Cardiac septum (tissue), 1 donor: ENCODE results near the gene ARID1B. TPM values are rescaled to one million over a fixed set of nuclear protein-coding genes. Genes with fewer than 3 reads are reported as not detected.

Source experiments
- DNase-seq: peaks from one replicate; pipeline ENCODE4 v3.0.0-alpha.2; 2020; ENCODE audit warnings: low spot score
- intact Hi-C: fragments of 100-400 bp; cut with DNase I; formaldehyde crosslinking; loops from one replicate; pipeline ENCODE4 v1.14.0; 2022
- total RNA-seq: library from RNA; stranded (reverse); fragmentation: NEBNext Ultra II Directional; extraction: Animal tissue kit (Norgen Biotek cat#: 25700); gene quantifications from one replicate; pipeline ENCODE4 v1.2.1, GENCODE V29; 2021
- donor health status: DM: no; HTN: no; CAD: no.

Gene ARID1B
- total RNA-seq, 1 donor from 2014 or later, result 61.1 TPM

DNA sequence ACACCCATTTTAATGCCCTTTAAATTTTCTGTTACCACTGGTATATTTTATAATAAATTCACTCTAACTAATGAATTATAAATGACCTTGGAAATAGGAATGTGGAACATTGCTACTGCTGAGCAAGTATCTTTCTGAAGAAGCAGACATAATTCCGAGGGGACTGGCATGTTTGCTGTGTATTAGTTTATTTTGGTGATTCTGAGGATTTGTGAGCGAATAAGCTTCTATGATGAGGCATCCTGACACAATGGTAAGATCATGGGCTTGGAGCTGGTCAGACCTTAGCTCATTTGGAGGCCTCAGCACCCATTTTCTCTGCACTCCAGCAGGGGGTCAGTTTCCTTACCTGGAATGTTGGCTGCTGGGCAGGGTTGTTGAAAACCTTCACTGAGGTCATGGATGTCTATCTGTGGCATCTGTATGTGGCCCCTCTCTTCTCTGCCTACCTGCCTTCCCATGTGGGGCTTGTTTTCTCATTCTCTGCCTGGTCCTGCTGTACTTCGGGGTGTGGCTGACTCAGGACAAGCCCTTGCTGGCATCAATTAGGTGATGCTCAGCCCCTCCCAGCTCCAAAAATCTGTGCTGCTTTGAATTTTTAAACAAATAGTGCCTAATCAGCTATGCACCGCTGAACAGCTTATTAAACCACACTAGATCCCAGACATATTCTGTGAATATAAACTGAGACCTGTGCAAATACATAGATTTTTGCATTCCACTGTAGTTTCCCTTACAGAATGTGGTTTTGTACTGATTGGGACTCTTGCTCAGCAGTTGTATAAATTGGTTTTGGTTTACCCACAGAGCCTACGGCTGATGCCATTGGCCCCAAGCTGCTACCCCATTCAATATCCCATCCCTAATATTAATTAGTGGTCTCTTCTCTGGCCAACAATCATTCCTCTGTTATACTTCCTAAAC is 10.7 kb downstream of the ARID1B start:
- DNase-seq, result no peak
- intact Hi-C loops, result loop anchor here (5.0 kb wide), 2 partner anchors 64 to 79 kb away; no protein-coding TSS in a partner anchor

DNA sequence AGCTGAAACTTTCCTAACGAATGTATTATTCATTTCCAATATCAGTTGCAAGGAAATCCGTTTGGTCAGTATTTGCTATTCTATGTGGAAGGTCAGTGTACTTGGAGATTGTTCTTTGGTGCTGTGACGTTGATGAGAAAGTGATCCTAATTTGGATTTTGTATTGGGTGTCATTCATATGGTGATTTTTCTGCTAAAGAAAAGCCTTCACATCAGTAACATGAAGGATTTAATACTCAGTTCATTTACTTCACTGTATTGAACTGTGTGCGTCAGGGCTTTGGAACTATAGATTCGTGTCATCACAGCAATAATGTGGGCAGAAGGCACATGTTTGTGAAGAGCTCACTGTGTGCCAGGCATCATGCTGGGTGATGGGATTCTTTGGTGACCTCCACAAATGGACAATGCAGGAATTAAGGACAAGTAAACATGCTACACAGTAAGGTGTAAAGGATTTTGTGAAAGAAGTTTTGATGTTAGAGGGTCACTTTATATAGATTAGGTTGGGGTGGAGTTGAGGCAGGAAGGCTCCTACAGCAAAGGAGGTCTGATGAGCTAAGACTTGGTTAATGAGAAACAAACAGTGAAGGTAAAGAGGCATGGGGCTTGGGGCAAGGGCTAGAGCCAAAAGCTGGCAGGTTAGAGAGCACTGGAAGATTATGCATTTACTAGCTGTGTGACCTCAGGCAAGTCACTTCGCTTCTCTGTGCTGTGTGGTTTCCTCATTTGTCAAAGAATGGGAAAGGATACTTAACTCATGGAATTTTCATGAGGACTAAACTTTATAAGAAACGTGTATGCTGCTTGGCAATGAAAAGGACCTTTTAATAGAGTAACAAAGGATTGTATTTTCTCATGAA is 12.1 kb downstream of the ARID1B start:
- intact Hi-C loops, result loop anchor here (5.0 kb wide), 2 partner anchors 63 to 78 kb away; no protein-coding TSS in a partner anchor
- no peak for DNase-seq

DNA sequence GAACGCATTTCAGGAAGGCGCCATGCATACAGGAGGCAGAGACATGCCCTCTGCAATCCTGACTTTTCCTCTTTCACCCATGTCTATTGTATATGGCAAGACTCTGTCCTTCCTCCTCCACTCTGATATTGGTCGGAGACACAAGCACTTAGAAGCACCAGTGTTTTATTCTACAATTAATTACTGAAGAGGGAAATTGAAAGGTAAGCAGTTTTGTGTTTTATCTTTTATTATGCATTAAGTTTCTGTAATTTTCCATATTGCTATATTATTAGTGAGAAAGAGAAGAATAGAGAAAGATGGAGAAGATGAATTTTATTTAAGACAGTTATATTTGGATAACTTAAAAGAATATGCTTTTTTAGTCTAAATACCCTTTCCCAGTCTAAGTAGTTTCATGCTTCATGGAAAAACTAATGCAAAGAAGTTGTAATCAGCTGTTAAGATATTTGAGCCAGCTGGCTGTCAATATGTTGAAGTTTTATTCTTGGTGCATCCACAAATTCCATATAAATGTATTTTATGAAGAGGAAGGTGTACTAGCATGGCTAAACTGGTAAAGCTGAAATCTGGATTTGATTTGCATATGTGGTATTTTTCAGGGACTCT is 13.6 kb downstream of the ARID1B start:
- intact Hi-C loops, result no loop called here
- DNase-seq, result no peak

DNA sequence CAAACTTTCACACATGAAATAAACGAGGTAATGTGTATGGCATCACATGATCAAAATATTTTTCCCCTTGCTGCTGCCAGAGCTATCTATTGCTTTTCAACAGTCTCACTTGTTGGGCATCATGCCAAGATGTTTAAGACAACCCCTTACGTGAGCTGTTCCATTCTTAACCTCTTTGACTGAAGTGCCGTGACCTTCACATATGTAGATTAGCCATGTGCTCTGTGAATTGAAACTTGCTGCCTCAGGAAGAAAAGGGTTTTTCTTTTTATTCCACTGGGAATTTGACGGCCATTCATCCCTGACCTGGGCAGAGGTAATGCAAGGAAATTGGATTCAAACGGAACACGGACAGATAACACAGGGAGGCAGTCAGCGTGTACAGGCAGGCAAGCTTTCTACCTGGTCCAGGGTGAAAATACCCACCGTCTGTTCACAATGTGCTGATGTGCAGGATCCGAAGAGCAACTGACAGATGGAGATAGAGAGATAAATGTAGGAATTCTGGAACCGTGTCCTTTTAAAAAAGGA is 14.2 kb downstream of the ARID1B start:
- intact Hi-C loops, result no loop called here
- no peak for DNase-seq

DNA sequence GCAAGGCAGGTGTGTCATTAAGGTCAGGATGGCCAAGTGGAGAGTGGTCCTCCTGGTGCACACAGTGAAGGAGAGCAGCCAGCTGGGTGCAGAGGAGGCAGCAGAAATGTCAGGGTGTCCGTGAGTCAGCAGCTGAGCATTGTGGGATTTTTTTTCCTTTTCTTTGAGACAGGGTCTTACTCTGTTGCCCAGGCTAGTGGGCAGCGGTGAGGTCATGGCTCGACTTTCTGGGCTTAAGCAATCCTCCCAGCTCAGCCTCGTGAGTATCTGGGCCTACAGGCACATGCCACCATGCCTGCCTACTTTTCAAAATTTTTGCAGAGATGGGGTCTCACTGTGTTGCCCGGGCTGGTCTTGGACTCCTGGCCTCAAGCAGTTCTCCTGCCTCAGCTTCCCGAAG is 16.0 kb downstream of the ARID1B start:
- no peak for DNase-seq
- intact Hi-C loops, result no loop called here

DNA sequence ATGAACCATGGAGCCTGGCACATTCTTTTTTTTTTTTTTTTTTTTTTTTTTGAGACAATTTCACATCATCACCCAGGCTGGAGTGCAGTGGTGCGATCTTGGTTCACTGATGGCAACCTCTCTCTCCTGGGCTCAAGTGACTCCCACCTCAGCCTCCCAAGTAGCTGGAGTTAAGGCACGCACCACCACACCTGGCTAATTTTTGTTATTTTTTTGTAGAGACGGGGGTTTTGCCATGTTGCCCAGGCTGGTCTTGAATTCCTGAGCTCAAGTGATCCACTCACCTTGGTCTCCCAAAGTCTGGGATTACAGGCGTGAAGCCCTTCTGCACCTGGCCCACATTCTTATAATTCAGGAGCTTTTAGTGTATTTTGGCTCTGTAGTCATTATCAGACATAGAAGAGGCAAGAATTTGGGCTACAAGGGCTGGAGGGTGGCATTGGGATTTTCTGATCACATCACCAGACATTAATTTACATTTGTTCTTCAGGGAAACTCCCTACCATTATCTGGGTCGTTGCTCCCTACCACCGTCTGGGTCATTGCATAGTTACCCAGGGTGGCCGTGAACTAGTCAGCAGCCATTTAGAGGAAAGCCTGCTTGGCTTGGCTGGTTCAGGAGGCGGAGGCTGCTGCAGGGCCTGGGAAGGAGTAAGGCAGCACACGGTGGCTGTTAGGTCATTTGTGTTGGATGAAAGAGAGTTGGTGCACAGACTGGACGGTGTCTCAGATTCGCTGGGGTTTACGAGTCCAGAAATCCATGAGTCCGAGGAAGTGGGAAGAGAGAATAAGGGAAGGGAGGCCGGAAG is 17.6 kb downstream of the ARID1B start:
- intact Hi-C loops, result no loop called here

DNA sequence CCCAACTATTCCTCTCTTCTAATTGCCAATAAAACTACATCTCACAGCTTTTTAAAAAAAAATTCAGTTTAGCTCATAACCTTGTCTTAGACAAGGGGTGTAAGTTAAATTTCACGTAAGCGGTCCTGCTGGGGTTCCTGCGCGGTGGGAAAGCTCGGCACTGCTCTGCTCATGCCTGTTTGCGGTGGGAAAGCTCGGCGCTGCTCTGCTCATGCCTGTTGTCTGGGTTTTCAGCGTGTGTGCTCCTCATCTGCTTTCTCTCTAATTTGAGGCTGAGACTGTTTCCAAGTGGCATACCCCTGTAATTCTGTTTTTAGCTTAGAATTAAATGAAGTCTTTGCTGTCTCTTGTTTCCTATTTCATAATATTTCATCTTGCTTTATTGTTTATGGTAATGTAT is 18.6 kb downstream of the ARID1B start:
- intact Hi-C loops, result no loop called here
- no peak for DNase-seq

More for the DNA sequence above, 17.6 kb downstream of the ARID1B start:
- no peak for DNase-seq

DNA sequence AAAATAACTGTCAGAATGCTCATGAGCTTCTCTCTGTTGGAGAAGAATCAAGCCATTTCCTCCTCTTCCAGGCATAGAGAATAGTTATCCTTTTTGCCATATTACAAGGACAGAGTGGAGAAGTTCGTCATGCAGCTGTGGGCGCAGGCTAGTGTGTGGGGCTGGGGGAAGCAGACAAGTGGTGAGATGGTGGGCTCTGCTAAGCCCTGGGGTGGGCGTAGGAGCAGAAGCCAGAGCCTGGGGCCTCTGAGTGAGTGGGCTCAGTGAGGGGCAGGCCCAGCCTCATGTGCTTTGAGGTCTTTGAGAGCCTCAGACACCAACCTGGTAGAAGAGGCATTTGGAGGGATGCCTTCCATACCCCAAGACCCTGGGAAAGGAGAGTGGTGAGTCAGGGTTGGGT is 19.4 kb downstream of the ARID1B start:
- intact Hi-C loops, result no loop called here
- DNase-seq, result no peak

DNA sequence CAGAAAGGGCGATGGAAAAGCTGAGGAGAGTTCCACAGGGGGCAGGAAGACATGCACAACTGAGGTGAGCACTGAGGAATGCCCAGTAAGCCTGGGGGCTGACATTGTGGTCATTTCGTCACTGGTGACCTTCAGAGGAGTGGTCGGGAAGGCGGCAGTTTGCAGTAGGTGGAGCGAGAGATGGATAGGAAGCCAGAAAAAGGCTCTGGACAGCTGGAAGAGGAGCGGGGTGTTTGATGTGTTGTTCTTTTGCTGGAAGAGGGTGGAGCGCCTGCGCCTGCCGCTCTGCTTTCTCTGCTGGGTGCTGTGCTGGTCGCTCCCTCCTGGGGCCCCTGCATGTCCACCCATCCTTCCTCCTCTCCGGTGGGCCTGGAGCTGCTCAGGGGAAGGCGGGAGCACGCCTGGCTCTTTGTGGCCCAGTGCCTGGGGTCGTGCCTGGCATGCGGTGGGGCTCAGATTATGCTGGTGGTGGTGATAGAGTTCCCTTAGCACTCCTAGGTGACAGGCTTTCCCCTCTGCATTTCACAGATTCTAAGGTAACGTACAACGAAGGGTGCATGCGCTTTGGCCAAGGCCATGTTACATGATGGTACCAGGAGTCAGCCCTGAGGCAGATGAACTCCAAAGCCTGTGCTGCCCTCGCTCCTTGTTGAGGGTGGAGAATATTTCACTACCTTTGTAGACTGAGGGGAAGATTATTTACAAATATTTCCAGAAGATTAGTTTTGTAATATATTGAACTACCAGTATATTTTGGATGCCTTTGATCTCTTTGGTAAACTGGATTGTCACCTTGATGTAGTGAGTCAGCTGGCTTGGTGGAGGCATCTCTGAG is 20.9 kb downstream of the ARID1B start:
- intact Hi-C loops, result no loop called here
- DNase-seq, result no peak

DNA sequence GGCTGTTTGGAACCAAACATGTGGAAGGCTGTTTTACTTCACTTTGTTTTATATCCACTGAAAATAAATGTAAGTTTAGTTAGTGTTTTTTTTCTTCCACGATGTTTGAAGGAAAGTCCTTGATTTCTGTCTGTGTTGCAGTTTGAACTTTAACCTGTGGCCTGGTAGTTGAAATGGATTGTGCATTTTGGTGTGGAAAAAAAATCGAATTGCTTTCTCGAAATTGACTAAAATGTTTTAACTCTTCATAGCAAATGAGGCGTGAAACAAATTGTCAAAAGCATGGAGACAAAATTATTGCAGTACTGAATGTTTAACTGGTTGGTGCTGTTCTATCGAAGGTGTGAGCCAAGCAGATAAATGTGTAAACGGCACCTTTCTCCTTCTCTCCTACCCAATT is 24.5 kb downstream of the ARID1B start:
- no peak for DNase-seq
- intact Hi-C loops, result no loop called here

DNA sequence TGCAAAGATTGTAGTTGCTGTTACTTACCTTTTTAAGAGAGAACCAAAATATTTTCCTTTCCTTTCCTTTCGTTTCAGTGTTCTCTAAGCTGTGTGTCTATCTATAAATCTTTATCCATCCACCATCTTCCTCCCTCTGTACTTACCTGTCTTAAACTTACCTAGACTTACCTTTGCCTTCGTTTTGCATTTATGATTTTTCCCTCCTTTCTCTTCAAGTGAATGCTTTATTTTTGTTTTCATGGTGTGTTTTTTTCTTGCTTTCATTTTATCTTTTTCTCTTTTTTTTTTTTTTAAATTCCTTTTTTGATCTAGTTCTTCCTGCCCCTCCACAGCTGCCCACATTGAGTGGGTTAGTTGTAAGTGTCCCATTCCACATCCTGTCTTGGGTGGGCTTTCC is 26.2 kb downstream of the ARID1B start:
- intact Hi-C loops, result no loop called here
- DNase-seq, result no peak

DNA sequence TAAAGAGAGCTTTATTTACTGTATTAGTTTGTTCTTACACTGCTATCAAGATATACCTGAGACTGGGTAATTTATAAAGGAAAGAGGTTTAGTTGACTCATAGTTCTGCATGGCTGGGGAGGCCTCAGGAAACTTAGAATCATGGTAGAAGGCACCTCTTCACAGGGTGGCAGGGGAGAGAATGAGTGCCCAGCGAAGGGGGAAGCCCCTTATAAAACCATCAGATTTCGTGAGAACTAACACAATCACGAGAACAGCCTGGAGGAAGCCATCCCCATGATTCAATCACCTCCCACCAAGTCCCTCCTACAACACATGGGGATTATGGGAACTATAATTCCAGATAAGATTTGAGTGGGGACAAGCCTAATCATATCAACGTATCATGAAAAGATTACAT is 27.2 kb downstream of the ARID1B start:
- intact Hi-C loops, result no loop called here
- no peak for DNase-seq

DNA sequence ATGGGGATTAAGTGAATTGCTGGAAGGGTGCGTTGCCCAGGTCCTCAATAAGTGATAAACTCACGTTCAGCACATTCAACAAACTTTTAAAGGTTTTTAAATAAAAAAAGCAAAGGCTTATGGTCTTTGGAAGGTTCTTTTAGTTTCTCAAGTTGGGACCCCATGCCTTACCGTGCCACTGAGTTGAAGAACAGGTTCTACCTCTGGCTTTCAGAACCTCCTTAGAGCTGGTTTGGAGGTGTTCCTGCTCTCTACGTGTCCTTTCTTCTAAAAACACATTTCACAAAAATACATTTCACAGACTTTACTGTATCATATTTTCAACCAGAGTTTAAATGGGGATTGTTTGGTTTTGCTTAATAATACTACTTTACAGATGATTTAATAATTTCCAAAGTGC is 29.0 kb downstream of the ARID1B start:
- intact Hi-C loops, result no loop called here
- no peak for DNase-seq

DNA sequence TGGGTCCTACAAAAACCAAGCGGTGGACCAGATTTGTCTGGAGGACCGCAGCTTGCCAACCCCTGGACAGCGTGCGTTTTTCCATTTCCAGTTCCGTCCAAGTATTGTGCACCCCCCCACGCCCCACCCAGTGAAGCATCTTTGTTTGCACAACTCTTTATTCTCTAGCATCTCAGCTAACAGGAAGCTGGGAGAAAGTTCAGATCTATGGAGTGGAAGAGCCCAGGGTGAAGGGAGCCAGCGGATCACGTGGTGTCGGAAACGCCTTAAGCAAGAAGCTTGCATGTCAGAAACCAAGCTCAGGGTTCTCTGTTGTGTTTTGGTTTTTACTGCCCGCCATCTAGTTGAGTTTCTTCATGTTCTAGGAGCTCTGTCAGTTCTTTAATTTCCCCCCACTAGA is 29.9 kb downstream of the ARID1B start:
- no peak for DNase-seq
- intact Hi-C loops, result no loop called here

DNA sequence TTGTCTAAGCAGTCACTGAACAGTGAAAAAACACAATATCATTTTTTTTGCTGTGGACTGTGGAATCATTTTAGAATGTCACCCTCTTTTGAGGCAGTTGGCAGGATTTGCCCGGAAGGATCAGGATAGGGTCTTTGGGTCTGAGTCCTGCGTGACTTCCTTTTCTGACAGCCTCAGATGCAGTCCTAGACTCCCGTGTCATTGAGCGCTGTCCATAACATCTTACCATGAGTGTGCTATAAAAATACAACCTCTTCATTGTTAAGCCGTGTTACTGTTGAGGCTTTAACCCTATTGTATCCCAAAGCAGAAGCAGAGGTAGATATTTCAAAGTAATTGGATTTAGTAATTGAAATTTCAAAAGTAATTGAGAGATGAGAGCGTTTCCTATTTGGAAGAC is 30.6 kb downstream of the ARID1B start:
- DNase-seq, result no peak
- intact Hi-C loops, result no loop called here

DNA sequence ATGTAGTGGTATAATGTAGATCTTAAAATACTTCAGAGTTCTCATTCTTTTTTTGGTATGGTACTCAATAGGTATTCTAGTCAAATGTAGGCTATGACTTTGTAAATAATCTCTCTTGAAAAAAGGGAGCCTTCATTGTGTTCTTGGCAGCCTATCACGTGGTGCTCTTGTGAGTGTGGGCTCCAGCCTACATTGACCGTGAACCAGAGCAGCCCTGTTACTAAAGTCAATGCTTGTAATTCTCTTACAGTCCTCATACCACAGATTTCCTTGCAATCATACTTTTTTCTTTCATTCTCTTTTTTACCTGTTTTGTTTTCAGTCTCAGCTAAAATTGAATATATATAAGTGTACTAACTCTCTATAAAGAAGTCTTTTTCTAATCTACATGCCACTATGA is 31.1 kb downstream of the ARID1B start:
- no peak for DNase-seq
- intact Hi-C loops, result no loop called here

DNA sequence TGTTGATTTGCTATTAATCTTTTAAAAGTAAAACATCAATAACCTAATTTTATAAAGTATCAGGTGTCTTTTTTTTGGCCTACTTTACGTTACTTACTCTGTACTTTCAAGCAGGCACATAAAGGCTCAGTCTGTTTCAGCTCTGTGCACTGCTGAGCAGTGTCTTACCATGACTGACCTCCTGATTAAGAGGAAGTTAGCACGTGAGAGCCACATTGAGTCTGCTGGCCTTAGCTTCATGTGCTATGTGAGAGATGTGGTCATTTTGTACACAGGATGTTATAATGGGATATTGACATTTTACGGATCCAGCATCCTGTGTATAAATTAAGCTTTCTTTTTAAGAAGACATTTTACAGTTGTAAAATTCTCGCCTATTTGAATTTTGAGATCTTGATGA is 31.9 kb downstream of the ARID1B start:
- intact Hi-C loops, result no loop called here
- DNase-seq, result no peak

DNA sequence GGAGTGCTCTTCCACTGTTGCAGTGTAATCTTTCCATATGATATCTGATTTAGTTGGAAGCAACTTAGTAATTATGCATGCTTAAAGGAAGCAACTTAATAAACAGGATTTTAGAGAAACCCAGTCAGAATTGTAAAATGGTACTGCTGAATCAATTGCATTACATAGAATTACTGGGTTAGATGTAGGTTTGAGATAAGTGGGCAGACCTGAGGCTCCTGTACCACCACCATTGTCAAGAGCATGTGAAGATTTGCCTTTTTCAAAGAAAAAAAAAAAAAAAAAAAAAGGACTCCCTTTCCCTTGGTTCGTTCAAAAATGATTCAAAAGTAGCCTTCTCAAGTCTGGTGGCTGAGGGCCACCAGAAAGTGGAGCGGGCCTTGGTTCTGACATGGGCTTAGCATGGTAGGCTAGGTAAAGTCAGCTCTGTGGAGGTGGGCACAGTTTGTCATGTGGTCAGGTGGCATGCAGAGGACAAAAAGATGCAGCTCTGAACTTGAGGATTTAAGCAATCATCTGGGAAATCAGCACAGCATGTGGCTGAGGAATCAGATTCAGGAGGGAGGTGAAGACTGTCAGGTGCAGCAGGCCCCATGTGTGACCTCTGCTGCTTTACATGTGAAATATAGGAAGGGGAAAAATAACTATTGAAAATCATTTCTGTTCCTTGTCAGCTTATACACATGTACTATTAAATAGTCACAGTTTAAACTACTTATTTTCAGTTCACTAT is 32.4 kb downstream of the ARID1B start:
- intact Hi-C loops, result no loop called here
- DNase-seq, result no peak
